ENCODE results near the gene GRPR. TPM values are rescaled to one million over a fixed set of nuclear protein-coding genes. Genes with fewer than 3 reads are reported as not detected.

The GRPR gene
- polyA plus RNA-seq (ENCODE audit: insufficient read length): 0.80 TPM

DNA sequence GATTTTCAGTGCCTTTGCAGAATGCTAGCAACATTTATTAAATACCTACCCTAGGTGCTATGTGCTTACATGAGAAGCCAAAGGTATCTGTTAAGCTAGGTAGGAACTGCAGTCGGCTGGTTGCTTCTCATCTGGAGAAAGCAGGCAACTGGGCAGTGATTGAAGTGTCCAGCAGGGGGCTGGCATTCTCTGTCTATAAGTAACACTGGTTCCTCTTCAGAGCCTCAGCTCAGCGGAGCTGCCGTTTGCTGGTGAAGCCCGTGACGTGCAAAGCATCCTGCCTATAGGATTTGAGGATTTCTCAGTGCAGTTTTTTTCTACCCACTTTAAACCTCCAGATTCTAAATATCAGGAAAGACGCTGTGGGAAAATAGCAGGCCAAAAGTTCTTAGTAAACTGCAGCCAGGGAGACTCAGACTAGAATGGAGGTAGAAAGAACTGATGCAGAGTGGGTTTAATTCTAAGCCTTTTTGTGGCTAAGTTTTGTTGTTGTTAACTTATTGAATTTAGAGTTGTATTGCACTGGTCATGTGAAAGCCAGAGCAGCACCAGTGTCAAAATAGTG, at the start of gene GRPR:
Gene GRPR (plus strand): TSS at position 344 of the 565 bp plus-strand sequence. CDS start 389 bp downstream, outside the sequence.
- DNase-seq: peak; percentile 73

DNA sequence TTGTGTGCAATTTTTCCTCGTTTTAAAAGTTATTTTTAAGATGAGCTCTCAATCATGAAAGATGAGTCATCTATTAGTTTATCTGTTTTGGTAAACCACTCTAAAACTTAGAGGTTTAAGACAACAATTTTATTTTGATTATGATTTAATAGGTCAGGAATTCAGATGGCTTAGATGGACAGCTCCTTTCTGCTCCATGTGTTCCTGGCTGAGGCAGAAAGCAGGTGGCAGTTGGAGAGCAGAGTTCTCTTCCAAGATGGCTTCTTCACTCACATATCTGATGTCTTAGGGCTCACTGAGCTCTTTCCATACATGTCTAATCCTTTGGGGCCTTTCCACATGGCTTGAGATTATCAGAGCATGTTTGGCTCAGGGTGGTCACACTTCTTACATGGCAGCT, 48.3 kb upstream of the GRPR start:
- no peak for DNase-seq

DNA sequence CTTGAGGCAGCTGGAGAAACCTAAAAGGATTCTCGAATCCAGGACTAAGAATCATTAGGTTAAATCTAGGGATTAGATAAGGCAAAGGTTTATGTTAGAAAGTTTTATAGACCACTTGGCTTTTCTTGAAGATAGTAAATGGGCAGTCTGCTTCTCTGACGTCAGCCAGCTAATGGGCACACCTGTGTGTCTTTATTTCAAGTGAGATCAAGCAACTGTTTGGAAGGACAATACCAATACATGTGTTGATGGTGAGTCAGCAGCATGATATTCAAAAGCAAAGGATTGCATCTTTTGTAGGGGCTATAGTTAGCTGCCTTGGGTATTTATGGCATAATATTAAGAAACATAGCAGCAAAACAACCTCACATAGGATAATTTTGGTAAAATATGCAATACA, 46.5 kb upstream of the GRPR start:
- no peak for DNase-seq

DNA sequence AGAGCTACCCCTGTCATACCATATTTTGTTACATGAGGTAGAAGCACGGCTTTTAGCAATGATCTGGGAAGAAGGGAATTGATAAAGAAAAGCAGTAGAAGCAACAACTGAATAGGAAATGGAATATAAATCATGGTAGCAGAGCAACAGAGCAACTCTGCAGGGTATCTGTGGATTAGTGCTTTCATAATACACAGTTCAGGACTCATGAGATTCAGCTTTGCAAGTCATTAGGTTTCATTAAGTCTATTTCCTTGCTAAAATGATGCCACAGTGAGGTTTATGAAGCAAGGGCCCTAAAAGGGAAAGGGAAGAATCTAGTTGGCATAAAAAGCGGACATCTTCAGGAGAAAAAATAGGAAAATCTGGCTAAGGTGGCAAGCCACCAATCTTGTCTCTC, 45.6 kb upstream of the GRPR start:
- no peak for DNase-seq

DNA sequence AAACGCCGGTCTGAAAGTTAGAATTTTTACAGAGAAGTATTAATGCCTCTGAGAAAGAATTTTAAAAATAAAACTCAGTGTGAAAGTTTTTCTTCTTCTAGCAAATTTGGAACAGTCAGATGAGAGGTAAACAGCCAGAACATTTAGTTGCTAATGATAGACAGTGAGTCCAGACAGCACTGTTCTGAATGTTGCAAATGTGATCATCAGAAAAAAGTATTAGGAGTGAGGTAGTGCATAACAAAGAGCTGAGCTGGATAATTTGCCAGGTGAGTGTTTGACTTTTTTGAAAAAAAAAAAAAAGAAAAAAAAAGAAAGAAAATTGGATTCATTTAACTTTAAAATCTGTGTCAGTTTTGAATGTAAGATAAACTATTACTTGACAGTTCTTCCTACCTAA, 42.0 kb upstream of the GRPR start:
- DNase-seq: no peak

DNA sequence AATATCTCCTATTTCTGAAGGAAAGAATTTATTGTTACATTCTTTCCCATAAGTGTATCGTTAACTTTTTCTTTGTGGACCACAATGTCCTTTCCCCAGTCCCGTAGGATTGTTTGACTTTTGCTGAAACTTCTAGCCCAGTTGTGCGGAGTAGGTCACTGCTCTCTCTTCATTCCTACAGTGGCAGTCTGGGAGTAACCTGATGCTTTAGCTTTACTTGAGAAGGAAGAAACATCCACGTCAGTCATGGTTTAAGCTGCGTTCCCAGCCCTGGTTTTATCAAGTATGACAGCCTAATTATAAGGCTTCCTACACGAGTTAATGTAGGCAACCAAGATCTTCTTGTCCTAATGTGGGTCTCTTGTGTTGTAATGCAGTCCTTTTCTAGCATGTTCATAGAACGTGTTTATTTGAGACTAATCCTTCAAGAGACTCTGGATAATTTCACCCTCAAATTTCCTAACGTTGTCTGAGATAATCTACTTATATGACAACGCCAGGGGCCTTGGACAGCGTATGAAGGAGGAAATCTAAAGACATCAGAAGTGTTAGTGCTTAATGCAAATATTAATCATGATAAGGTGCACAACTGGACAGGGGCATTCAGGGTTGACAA, 40.8 kb upstream of the GRPR start:
- DNase-seq: no peak

DNA sequence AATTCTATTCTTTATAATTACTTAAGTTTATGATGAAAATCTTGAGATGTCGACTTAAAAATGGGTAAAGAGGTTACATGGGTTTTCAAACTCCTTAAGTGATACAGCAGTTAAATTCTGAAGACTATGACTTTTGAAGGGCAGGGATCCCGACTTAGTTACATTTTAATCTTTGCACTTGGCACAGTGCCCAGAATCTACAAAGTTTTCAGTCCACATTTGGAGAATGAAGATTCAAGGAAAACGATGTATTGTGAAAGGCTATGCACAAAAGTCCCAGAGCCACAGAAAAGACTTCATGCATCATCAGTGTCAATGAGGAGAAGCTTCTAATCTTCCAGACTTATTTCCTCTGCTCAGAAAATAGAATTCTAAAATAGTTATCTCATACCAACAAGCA, 36.3 kb upstream of the GRPR start:
- DNase-seq: no peak

DNA sequence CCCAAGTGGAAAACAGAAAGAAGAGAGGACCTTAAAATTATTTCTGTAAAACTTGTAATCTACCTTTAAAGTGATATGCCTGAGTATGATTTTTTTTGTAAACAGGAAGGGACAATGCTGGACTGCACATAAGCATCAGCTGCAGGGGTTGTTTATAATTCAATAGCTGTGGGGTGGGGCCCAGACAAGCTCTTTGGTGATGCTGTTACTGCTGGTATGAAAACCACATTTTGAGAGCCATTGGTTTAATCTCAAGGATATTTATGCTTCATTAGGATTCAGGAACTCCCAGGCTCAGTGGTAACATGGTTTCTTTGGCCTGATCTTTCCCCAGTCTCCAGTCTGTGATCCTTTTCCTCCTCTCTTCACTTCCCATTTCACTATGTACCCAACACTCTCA, 34.3 kb upstream of the GRPR start:
- DNase-seq: no peak

DNA sequence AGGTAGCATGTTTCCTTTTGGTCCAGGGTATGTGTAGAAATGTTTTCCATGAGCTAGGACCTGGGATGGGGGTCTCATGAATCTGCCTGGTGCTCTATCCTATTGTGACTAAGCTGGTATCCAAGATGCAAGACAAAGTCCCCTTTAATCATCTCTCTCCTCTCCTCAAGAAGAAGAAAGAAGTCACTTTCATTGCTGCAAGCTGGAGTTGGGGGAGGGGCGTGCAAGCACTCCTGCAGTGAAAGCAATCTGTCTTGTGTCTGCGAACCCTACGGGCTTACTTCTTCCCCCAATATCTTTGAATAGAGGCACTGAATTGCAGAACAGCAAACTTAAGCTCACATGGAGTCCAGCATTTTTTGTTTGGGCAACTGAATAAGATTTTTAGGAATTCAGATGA, 27.2 kb upstream of the GRPR start:
- DNase-seq: no peak

DNA sequence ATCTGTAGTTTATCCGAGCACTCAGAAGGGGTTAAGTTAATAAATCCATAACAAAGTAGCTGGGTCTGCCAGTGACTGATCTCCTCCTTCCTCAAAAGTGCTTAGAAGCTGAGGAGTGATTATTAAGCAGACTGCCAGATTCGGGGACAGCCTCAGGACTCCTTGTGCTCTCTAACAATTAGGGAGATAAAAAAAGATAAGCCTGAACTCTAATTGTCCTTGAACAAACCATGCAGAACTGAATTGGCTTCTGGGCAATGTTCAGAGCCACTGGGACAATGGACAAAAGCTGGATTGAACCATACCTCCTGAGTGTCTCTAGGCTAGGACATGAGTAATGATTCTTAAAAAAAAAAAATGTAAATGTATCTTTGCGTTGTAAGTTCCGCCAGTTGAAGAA, 22.7 kb upstream of the GRPR start:
- DNase-seq: no peak

DNA sequence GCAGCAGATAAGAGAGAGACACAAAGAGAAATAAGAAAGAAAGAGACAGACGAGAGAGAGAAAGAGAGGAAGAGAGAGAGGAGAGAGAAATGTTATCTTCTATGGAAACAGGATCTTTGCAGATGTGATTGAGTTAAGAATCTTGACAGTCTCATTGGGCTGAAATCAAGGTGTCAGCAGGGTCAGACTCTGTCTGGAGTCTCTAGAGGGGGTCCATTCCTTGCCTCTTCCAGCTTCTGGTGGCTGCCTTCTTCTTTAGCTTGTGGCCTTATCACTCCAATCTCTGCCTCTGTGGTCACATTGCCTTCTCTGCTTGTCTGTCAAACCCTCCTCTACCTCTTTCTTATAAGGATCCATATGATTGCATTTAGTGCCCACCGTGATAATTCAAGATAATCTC, 21.8 kb upstream of the GRPR start:
- DNase-seq: no peak

DNA sequence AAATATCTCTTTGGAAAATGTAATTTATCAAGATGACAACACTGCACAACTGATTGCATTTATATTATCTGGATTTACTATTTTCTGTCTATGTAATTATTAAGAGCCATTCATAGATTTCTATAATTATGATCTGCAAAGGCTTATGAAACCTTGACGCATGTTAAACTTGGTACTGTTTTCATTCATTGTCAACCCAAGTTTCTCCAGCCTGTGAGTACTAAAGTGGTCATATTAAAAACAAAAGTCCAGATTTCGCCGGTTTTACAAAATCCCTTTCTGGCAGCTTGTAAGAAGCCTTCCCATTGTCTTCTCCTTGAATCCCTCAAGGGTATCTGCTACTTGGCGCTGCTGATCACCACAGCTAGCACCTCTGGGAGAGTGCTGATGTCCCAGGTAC, 19.7 kb upstream of the GRPR start:
- no peak for DNase-seq

DNA sequence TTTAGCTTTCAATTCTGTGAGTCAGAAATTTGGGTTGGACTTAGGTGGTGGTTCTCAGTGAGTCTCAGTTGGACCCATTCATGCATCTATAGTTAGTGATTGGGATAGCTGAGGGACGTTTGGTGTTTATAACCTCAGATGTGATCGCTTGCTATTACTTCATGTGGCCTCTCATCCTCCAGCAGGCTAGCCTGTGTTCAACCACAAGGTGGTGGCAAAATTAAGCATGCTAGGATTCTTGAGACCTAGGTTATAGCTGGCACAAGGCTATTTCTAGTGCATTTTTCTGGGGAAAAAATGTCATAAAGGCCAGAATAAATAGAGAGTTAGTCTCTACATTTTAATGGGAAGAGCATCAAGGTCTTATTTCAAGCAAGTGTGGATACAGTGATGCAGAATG, 10.9 kb upstream of the GRPR start:
- DNase-seq: no peak

DNA sequence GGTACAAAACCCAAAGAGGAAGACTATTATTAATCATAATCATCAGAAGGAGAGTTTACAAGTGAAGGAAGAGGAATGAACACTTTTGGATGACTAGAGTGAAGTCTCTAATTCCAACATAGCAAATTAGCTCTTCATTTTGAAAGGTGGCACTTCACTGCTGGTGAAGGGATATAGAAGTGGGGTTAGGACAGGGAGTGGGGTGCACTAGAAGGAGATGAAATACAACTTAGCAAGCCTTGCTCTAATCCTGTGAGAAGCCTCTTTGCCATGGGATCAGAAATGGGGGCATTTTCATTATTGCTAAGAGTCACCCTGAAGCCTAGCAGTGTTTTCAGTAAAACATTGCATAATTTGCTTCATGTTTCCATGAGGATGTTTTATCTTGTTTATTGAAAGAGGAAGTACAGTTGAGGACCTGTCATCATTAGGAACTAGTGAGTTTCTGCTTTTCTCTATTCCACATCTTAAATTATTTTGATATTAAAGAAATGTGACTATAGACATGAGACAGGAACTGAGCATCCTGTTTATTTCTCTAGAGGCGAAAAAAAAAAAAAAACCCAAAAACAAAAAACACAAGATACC, 9.3 kb upstream of the GRPR start:
- DNase-seq: no peak

DNA sequence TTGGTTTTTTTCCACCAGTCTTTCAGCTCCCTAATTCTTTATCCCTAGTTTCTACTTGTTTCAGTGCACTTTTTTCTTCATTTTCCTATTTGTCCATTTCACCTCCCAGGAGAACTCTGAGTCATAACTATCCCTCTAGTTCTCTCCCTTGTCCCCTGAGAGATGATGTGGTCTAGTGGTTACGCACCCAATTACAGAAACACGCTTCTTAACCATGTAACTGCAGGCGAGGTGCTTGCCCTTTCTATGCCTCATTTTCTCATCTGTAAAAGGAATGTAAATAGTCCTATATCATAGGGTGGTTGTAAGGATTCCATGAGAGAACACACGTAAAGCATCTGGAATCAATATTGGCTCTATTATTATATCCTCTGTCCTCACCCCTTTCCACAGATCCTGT, 8.8 kb upstream of the GRPR start:
- DNase-seq: no peak

DNA sequence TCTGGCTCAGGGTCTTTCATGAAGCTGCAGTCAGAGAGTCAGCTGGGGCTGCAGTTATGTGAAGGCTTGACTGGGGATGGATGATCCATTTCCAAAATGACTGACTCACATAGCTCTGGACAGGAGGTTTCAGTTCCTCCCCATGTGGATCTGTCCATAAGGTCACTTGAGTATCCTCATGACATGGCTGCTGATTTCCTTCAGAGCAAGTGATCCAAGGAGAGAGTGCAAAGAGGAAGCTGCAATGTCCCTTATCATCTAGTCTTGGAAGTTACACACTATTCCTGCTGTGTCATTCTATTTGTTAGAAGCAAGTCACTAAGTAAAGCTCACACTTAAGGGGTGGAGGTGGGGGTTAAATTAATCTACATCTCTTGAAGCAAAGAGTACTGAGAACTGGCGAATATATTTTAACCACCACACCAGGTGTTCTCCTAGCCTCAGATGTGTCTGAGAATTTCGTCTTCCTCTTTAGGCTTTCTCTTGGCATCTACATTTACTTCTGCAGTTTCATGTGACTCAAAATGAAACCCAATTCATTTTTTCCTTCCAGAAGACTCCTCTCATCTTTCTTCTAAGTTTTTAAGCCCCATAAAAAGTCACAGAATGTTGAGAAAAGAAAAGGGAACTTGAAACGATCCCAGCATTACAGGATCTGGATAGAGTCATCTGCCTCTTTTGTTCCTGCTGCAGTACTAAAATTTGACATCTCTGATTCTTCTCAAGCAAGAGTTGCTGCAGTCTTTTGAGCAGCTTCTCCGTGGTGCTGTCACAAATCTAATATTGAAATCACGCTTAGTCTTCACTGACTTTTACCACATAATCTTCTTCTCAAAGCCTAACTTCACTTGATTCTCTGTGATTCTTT, 3.8 kb upstream of the GRPR start:
- no peak for DNase-seq

DNA sequence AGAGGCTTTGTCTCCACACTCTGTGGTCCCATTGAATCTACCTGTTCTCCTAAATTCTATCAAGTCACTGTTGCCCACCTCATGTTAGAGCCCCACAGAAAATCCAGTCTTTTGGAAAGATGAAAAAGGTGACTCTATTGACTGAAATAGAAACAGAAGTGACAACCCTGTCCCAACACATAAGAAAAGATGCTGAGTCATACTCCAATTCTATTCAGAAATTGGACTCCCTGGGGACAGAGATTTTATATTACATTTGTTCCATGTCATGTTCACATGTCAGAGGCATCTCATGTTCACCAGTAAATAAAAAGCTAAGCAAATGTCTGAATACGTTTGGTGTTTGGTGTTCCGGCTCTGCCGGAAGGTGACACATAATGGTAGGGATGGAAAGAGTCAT, 2.9 kb upstream of the GRPR start:
- no peak for DNase-seq

DNA sequence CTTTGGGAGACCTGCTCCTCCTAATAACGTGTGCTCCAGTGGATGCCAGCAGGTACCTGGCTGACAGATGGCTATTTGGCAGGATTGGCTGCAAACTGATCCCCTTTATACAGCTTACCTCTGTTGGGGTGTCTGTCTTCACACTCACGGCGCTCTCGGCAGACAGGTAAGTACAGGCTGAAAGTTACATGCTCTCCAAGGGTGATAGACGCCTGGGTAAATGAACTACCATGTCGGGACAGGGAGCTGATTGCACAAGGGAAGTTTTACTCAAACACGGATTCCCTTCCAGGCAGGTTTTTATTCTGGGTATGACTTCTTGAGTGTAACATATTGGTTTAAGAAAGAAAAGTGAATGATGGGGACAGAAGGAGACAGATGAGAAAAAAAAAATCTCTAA, 836 bp downstream of the GRPR start:
- no peak for DNase-seq

DNA sequence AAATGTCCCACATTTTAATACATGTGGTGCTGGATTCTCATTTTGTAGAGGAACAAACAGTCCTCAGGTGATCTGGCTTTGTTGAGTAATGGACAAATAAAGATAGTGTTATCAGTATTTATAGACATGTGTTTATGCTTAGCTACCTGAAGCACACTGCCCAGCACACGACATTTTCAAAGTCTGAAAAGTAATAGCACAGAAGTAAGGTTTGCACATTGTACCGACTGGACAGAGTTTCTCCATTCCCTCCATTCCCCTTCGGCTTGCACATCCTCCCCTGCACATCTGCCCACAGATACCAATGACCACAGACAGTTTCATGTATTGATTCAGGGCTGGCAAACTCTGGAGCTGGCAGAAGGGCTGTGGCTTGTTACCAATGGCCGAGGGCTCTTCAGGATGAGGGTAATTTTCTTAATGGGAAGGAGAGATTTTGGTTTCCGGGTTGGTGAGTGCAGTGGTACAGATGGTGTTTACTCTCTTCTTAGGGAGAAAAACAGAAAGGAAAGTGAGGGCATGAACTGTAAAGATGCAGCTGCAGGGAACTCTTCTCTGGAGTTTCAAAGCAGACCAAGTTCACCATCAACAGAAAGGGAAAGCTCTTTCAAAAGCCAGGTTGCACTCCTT, 2.3 kb downstream of the GRPR start:
- DNase-seq: no peak

DNA sequence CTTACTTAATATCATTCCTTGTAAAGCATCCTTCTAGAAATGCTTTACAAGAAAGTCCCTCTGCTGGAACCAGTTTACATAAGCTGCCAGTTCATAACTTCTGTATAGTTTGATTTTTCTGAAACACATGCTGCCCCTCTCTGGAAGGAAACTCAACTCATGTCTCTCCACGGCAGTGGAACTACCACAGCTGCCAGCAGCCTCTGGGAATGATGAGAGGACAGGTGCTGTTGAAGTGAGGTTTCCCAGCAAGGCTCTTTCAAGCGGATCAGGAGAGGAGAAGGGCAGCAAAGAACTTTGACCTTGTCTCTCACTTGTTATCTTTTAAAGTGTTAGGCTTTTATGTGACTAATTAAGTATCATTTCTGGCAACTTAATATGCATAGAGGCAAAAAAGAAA, 7.3 kb downstream of the GRPR start:
- no peak for DNase-seq

DNA sequence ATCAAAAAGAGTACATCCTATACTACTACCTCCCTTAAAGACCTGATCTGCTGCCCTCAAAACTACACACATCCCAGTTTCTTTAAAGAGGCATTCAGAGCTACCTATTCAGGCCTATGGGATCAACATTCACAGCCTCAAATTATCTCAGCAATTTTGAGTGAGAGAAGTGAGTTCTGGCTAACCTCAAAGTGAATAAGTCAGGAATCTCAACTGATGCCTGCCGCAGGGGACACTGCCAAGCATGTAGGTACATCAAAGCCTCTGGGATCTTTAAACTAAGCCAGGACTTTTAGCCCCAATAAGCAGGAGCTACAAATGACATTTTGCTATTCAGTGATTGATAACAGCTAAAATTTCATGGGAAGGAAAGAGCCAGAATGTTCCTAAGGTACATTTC, 11.6 kb downstream of the GRPR start:
- no peak for DNase-seq

DNA sequence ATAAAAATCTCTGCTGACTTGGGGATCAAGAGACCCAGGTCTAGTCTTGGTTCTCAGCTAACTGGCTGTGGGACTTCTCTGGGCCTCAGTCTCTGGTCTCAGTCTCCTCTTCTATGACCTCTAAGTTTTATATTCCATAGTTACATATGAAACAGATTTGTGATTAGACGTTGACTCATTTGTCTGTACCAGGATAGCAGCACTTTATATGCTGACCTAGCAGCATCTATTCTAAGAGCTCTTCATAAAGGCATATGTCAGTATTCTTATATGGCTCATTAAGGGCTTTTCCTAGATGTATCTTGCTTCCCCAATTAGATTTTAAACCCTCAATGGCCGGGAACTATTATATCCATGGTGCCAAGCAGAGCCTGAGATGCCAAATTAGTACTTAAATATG, 12.7 kb downstream of the GRPR start:
- DNase-seq: no peak

DNA sequence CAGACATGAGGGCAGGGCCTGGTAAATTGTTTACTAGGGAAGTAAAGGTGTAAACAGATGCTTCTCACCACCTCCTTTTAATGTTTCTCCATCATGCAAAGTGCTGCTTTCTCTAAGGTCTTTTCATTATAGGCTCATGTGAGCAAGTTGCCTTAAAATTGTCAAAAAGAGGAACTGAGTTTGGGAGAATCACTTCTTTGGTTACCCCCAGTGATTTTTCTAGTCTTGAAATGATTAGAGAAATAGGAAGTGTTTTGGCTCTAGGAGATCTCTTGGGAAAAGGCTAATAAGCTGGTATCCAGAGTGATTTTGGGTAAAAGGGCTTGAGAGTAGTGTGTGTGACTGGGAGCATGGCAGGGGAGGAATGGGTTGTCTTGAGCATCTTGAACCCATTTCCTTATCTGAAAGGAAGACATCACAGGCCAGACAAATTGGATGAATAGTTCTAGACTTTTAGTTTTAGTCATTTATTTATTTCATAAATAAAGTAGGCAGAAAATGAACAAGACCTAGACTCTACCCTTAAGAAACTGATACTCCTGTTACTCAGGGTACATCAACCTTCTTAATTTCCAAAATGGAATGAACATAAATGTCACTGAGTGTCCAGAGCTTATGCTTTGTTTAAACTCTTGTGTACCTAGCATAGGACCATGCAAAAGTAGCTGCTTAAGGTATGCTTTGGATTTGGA, 14.2 kb downstream of the GRPR start:
- DNase-seq: no peak

Measured in hindlimb muscle (tissue), 1 donor.